ENCODE measurements around the gene LCN2. TPM values are rescaled to one million over a fixed set of nuclear protein-coding genes. Genes with fewer than 3 reads are reported as not detected.

The LCN2 gene
- total RNA-seq, 2 experiments from 2014 or later: not detected

DNA sequence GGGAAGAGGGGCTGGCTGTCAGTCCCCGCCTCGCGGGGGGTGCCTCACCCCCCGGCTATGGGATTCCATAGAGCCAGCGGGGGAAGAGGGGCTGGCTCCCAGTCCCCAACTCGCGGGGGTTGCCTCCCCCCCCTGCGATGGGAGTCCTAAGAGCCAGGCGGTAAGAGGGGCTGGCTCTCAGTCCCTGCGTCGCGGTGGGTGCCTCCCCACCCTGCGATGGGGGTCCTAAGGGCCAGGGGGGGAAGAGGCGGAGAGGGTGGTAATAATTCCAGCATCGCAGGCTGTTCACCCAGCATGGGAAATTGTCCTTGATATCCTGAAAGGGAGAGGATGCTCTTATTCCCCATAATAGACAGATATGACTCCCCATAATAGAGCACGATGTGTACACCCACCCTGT lies 9.6 kb upstream of the LCN2 start:
- Mint-ChIP-seq H3K4me1 (peaks cover 26% of the 10 kb centered on the region), H3K36me3 (ENCODE audit: low read depth) (no peaks in the 10 kb centered on the region), H3K27me3 (peaks cover 9% of the 10 kb centered on the region), H3K9me3 (no peaks in the 10 kb centered on the region), H3K27ac (no peak overlapping the region), H3K4me3 (no peak overlapping the region)
- ChIA-PET POLR2A (no interaction called here), CTCF (no interaction called here)
- DNase-seq: no peak

DNA sequence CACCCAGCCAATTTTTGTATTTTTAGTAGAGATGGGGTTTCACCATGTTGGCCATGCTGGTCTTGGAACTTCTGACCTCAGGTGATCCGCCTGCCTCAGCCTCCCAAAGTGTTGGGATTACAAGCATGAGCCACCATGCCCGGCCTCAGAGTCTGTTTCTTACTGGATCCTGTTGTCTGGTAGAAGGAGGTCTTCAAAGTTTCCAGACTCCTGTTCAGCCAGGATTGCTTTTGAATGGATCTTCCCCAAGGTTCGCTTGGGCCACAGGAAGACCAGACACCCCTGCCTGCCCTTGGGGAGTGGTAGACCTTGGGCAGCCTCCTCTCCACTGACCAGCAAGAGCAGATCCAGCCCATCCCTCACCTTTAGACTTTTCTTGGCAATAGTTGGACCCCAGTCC lies 7.6 kb upstream of the LCN2 start:
- POLR2A ChIA-PET: interaction anchor here (1.5 kb wide), 1 partner anchor 13 kb away, joined by 6 read pairs; no protein-coding TSS in a partner anchor
- Mint-ChIP-seq H3K9me3 (no peaks in the 10 kb centered on the region), H3K4me1 (peaks cover 19% of the 10 kb centered on the region), H3K4me3 (no peak overlapping the region), H3K36me3 (ENCODE audit: low read depth) (no peaks in the 10 kb centered on the region), H3K27ac (peak overlapping the region; percentile 67), H3K27me3 (no peaks in the 10 kb centered on the region)
- DNase-seq: no peak
- CTCF ChIA-PET: interaction anchor here (1.2 to 2.7 kb wide), 3 partner anchors 9 to 24 kb away, joined by 4 to 8 read pairs (median 6); no protein-coding TSS in a partner anchor

GRCh38 chr9:128142061-128142460 lies 7.2 kb upstream of the LCN2 start:
- peak; percentile 56 for DNase-seq
- Mint-ChIP-seq H3K27me3 (no peaks in the 10 kb centered on the region), H3K4me3 (no peak overlapping the region), H3K9me3 (no peaks in the 10 kb centered on the region), H3K4me1 (peaks cover 19% of the 10 kb centered on the region), H3K36me3 (ENCODE audit: low read depth) (no peaks in the 10 kb centered on the region), H3K27ac (peak overlapping the region; percentile 67)
- ChIA-PET POLR2A (interaction anchor here (1.5 kb wide), 1 partner anchor 14 kb away, joined by 6 read pairs; no protein-coding TSS in a partner anchor), CTCF (interaction anchor here (1.2 to 2.7 kb wide), 3 partner anchors 8 to 25 kb away, joined by 4 to 8 read pairs (median 6); no protein-coding TSS in a partner anchor)

DNA sequence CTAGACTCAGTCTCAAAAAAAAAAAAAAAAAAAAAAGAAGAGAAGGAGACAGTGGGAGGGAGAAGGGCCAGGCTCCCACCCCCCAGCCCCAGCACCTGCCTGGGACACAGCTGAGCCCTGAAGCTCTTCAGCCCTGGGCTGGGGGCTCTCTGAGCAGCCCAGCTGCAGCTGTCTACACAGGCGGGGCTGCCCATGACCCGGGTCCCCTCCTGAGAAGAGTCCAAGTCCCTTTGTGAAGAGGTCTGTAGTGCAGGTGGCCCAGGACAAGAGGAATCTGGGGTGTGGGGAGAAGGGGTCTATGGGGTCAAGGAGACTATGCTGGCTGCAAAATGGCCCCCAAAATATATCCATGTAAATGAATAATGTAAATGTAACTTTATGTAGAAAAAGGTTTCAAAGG lies 6.7 kb upstream of the LCN2 start:
- POLR2A ChIA-PET: interaction anchor here (1.5 kb wide), 1 partner anchor 14 kb away, joined by 6 read pairs; no protein-coding TSS in a partner anchor
- Mint-ChIP-seq H3K4me1 (peaks cover 19% of the 10 kb centered on the region), H3K27me3 (no peaks in the 10 kb centered on the region), H3K27ac (peak overlapping the region; percentile 6), H3K9me3 (no peaks in the 10 kb centered on the region), H3K4me3 (no peak overlapping the region), H3K36me3 (ENCODE audit: low read depth) (no peaks in the 10 kb centered on the region)
- no peak for DNase-seq
- CTCF ChIA-PET: interaction anchor here (0.6 to 2.7 kb wide), 6 partner anchors 8 to 939 kb away, joined by 3 to 8 read pairs (median 5); no protein-coding TSS in a partner anchor

GRCh38 chr9:128143525-128144238 lies 5.6 kb upstream of the LCN2 start:
- Mint-ChIP-seq H3K4me3 (no peak overlapping the region), H3K27me3 (no peaks in the 10 kb centered on the region), H3K9me3 (no peaks in the 10 kb centered on the region), H3K36me3 (ENCODE audit: low read depth) (no peaks in the 10 kb centered on the region), H3K27ac (peak overlapping the region; percentile 25), H3K4me1 (peaks cover 19% of the 10 kb centered on the region)
- POLR2A ChIA-PET: no interaction called here
- CTCF ChIA-PET: interaction anchor here (0.7 to 2.2 kb wide), 3 partner anchors 26 to 201 kb away, joined by 4 to 6 read pairs (median 6); no protein-coding TSS in a partner anchor
- no peak for DNase-seq

DNA sequence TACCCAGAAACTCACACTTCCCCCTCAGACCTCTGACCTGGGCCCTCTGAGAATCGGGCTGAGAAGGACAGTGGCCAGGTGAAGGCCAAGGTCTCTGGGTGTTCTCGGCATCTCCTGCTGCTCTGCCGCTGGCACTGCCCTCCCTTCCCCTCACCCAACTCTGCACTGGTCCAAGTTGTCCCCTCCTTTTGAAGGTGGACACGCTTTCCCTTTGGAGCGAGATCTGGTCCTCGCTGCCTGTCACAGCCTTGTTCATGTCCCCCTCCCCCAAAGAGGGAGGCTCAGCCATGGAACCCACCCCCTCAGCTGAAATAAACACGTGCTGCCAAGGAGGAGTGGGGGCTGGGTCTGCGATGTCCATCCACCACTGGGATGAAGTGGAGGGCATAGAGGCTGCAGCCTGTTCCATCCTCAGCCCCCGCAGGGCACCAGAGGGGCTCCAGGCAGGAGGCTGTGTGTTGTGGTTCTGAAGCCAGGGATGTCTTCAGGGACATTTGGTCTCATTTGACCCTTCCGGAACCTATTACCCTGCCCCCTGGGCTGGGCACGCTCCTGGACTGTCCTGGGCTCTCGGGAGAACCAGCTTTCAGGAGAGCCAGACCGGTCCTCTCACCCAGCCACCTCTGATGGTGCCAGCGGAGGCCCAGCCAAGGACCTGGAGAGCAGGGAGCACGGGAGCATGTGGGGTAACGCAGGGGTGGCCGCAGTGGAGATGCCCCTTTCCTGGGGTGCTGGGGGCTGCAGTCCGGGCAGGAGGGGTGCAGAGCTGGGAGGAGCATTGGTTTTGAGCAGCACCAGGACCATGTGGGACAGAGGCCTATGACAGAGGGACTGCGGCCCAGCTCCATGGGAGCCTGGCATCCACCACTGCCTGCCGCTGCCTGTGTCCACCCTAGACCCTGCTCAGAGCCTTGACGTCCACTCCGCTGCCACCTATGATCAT lies 4.7 kb upstream of the LCN2 start:
- Mint-ChIP-seq H3K4me1 (peaks cover 19% of the 10 kb centered on the region), H3K4me3 (no peak overlapping the region), H3K27ac (no peak overlapping the region), H3K9me3 (no peaks in the 10 kb centered on the region), H3K36me3 (ENCODE audit: low read depth) (no peaks in the 10 kb centered on the region), H3K27me3 (no peaks in the 10 kb centered on the region)
- no peak for DNase-seq
- POLR2A ChIA-PET: no interaction called here
- CTCF ChIA-PET: interaction anchor here (1.1 kb wide), 1 partner anchor 16 kb away, joined by 4 read pairs; no protein-coding TSS in a partner anchor

DNA sequence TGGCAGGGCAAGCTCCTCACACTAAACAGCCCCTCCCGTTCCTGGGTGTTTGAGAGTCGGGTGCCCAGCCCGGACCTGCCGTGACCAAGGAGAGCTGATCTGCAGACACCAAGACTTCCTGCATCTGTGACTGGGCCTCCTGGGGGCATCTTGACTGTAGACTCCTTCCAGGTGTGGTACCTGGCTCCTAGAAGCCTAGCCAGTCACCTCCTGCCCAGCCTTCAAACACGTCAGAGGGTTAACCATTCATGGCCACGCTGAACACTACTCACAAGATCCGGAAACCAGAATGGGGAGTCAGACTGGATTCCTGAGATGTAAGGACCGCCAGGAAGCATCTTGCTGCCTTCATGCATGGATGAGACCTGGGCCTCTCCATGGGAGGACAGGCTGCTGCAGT lies 3.7 kb upstream of the LCN2 start:
- H3K9me3 Mint-ChIP-seq: no peaks in the 10 kb centered on the region
- H3K4me3 Mint-ChIP-seq: no peak overlapping the region
- no peaks in the 10 kb centered on the region for H3K36me3 Mint-ChIP-seq (ENCODE audit: low read depth)
- POLR2A ChIA-PET: no interaction called here
- no peak overlapping the region for H3K27ac Mint-ChIP-seq
- DNase-seq: no peak
- peaks cover 19% of the 10 kb centered on the region for H3K4me1 Mint-ChIP-seq
- H3K27me3 Mint-ChIP-seq: no peaks in the 10 kb centered on the region
- CTCF ChIA-PET: interaction anchor here (0.9 to 1.1 kb wide), 2 partner anchors 17 to 28 kb away, joined by 3 to 4 read pairs; no protein-coding TSS in a partner anchor

DNA sequence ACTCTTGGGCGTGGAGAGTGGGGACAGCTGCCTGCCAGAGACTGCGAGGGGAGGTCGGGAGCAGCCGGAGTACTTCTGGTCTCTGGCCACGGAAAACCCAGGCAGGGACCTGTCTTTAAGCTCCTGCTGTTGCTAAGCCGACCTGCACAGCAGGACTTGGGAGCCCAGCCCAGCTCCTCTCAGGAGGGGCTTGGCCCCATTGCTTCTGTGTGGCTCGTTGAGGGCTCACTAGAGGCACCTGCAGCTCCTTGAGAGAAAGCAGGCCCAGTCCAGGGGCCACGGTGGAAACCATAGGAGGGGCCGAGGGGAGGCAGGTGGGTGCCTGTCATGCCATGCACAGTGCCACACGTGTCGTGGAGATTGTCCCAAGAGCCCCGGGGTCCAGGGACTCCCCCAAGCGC lies 3.3 kb upstream of the LCN2 start:
- ChIA-PET CTCF (interaction anchor here (0.9 to 1.1 kb wide), 2 partner anchors 17 to 29 kb away, joined by 3 to 4 read pairs; no protein-coding TSS in a partner anchor), POLR2A (interaction anchor here (1.0 kb wide), 1 partner anchor 13 kb away, joined by 5 read pairs; the partner anchor contains the start of gene BBLN)
- no peaks in the 10 kb centered on the region for H3K36me3 Mint-ChIP-seq (ENCODE audit: low read depth)

DNA sequence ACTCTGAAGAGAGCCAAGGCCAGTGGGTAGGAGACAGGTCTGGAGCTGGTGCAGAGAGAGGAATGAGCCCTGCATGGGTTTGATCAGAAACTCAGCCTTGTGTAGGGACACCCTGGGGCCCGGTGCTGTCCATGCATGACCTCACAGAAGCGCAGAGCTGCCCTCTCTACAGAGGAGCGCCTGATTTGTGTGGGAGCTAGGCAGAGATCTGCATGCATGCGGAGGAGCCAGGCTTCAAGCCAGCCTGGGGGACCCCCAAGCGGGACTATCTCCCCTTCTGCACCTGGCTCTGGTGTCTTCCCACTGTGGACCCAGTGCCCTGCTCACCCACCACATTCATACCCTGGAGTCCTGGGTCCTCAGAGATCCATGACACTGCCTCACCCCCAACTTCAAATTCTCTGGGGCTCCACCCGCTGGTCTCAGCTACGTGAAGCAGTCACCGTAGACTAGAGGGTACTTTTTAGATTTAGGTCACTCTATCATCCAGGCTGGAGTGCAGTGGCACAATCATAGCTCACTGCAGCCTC lies 2.6 kb upstream of the LCN2 start:
- Mint-ChIP-seq H3K27ac (no peak overlapping the region), H3K4me3 (no peak overlapping the region), H3K4me1 (peaks cover 18% of the 10 kb centered on the region), H3K36me3 (ENCODE audit: low read depth) (no peaks in the 10 kb centered on the region), H3K9me3 (no peaks in the 10 kb centered on the region), H3K27me3 (no peaks in the 10 kb centered on the region)
- ChIA-PET POLR2A (interaction anchor here (1.0 kb wide), 1 partner anchor 13 kb away, joined by 5 read pairs; the partner anchor contains the start of gene BBLN), CTCF (no interaction called here)
- no peak for DNase-seq

More for the DNA sequence above, 3.3 kb upstream of the LCN2 start:
- no peak overlapping the region for H3K4me3 Mint-ChIP-seq
- peaks cover 19% of the 10 kb centered on the region for H3K4me1 Mint-ChIP-seq
- no peaks in the 10 kb centered on the region for H3K9me3 Mint-ChIP-seq
- no peaks in the 10 kb centered on the region for H3K27me3 Mint-ChIP-seq
- no peak for DNase-seq
- no peak overlapping the region for H3K27ac Mint-ChIP-seq

GRCh38 chr9:128148509-128149000 lies 698 bp upstream of the LCN2 start:
- CTCF ChIA-PET: no interaction called here
- POLR2A ChIA-PET: no interaction called here

DNA sequence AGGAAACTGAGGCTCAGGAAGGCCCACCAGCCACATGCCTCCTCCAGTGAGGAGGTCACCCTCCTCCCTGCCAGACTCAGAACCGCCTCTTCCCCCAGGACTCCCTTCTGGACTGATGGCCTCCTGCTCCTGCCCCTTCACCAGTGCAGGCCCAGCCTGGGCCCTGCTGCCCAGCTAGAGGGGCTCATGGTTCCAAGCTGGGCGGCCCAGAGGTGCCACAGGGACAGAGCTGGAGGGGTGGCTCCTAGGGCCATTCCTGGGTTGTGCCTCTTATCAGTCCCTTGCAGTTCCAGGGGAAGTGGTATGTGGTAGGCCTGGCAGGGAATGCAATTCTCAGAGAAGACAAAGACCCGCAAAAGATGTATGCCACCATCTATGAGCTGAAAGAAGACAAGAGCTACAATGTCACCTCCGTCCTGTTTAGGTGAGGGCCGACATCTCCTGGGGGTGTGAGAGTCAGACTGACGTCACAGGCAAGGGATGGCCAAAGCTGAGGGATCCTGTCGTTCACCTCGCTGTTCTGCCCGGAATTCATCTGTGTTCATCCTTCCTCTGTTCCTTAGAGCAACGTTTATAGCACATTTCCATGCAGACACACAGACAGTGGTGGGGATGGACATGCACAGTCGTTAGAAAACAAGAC lies 819 bp downstream of the LCN2 start:
- POLR2A ChIA-PET: no interaction called here
- H3K27ac Mint-ChIP-seq: no peak overlapping the region
- no peak for DNase-seq

More at GRCh38 chr9:128148509-128149000, 698 bp upstream of the LCN2 start:
- Mint-ChIP-seq H3K4me1 (peaks cover 2% of the 10 kb centered on the region), H3K27ac (no peak overlapping the region), H3K27me3 (no peaks in the 10 kb centered on the region), H3K4me3 (no peak overlapping the region), H3K9me3 (no peaks in the 10 kb centered on the region), H3K36me3 (ENCODE audit: low read depth) (no peaks in the 10 kb centered on the region)
- no peak for DNase-seq

More for the DNA sequence above, 819 bp downstream of the LCN2 start:
- H3K27me3 Mint-ChIP-seq: no peaks in the 10 kb centered on the region
- no peaks in the 10 kb centered on the region for H3K4me1 Mint-ChIP-seq
- no peaks in the 10 kb centered on the region for H3K9me3 Mint-ChIP-seq
- no peak overlapping the region for H3K4me3 Mint-ChIP-seq
- H3K36me3 Mint-ChIP-seq (ENCODE audit: low read depth): no peaks in the 10 kb centered on the region
- CTCF ChIA-PET: interaction anchor here (1.8 kb wide), 1 partner anchor 8 kb away, joined by 4 read pairs; no protein-coding TSS in a partner anchor
